GM23338 (cell line): ENCODE measurements around the gene TJP2.

Experiments used
- CREB1 ChIP-seq: fragments of 250-450 bp; sonication (Bioruptor Pico); IDR thresholded peaks from 2 replicates; pipeline ENCODE4 v1.5.0; 2020; ENCODE audit warnings: low read depth, mild to moderate bottlenecking, moderate library complexity
- CTCF ChIP-seq, 2 experiments: fragments of 200-600 bp in 1 of 2; sonication (generic) in 1 of 2; conservative IDR thresholded peaks; 2 replicates each; pipeline versions ENCODE4 v1.5.1 to v1.6.1; 2016 to 2017; ENCODE audit warnings: antibody characterized with exemption in 2 of 2, low read depth in 2 of 2, mild to moderate bottlenecking in 2 of 2, moderate library complexity in 1 of 2
- ETS1 ChIP-seq: IDR thresholded peaks from 2 replicates; pipeline ENCODE4 v1.6.1; 2016; ENCODE audit warnings: antibody characterized with exemption
- EZH2 ChIP-seq: fragments of 200-600 bp; sonication (generic); IDR thresholded peaks from one replicate; pipeline ENCODE4 v1.8.0; 2017; ENCODE audit warnings: antibody characterized with exemption, mild to moderate bottlenecking, low read depth; ENCODE audit not compliant: unreplicated experiment
- EZH2phosphoT487 ChIP-seq: fragments of 200-600 bp; sonication (generic); IDR thresholded peaks from one replicate; pipeline ENCODE4 v1.8.1; 2018; ENCODE audit warnings: antibody characterized with exemption; ENCODE audit not compliant: unreplicated experiment
- JUNB ChIP-seq: IDR thresholded peaks from one replicate; pipeline ENCODE4 v1.6.1; 2016; ENCODE audit warnings: antibody characterized with exemption; ENCODE audit not compliant: unreplicated experiment
- NANOG ChIP-seq: IDR thresholded peaks from 2 replicates; pipeline ENCODE4 v1.6.1; 2016; ENCODE audit warnings: antibody characterized with exemption, borderline replicate concordance
- POLR2AphosphoS5 ChIP-seq: IDR thresholded peaks from 2 replicates; pipeline ENCODE4 v1.6.1; 2016; ENCODE audit warnings: antibody characterized with exemption, low read depth
- REST ChIP-seq: IDR thresholded peaks from one replicate; pipeline ENCODE4 v1.6.1; 2018; ENCODE audit warnings: antibody characterized with exemption; ENCODE audit not compliant: unreplicated experiment
- STAT1 ChIP-seq: IDR thresholded peaks from one replicate; pipeline ENCODE4 v1.6.1; 2016; ENCODE audit warnings: antibody characterized with exemption; ENCODE audit not compliant: unreplicated experiment
- ZNF114 ChIP-seq: fragments of 250-450 bp; sonication (Bioruptor Pico); IDR thresholded peaks from 2 replicates; pipeline ENCODE4 v1.5.0; 2020; ENCODE audit warnings: mild to moderate bottlenecking, moderate library complexity
- ZNF331 ChIP-seq: fragments of 250-450 bp; sonication (Bioruptor Pico); IDR thresholded peaks from 2 replicates; pipeline ENCODE4 v1.5.0; 2020; ENCODE audit warnings: low read depth, mild to moderate bottlenecking, moderate library complexity

GRCh38 chr9:69204326-69204725, 30.2 kb downstream of the TJP2 start:
- TF ChIP-seq CTCF (conservative IDR thresholded peaks at IDR 0.05; ENCODE audit: low read depth in 2 of 2) (no peak), EZH2 (no peak), NANOG (no peak), POLR2AphosphoS5 (no peak), CREB1 (no peak), EZH2phosphoT487 (no peak), REST (no peak), STAT1 (no peak), ZNF331 (no peak), JUNB (no peak), ZNF114 (CRISPR knock-in tag) (no peak), ETS1 (no peak)
